SU-DHL-6 (cell line): Measurements from ENCODE around the gene ACER3.

ENCODE experiments used
- H2AFZ ChIP-seq: fragments of 200-600 bp; sonication (generic); 2 replicates; pipeline ENCODE4 v1.6.1; 2014; ENCODE audit warnings: low read depth, mild to moderate bottlenecking, moderate library complexity, mixed read lengths, antibody characterized with exemption, low read length; ENCODE audit not compliant: severe bottlenecking
- H3F3A ChIP-seq: fragments of 200-600 bp; shearing (Covaris generic); 2 replicates; pipeline ENCODE4 v1.6.0; 2016; ENCODE audit warnings: antibody characterized with exemption, mild to moderate bottlenecking; ENCODE audit not compliant: insufficient read depth
- H3K27ac ChIP-seq: fragments of 200-600 bp; sonication (generic); 2 replicates; pipeline ENCODE4 v1.5.1; 2016; ENCODE audit warnings: low read depth, mild to moderate bottlenecking, low read length, moderate library complexity, mixed read lengths
- H3K27me3 ChIP-seq: fragments of 200-600 bp; sonication (generic), shearing (Covaris generic); 2 replicates; pipeline ENCODE4 v1.6.0; 2014; ENCODE audit warnings: mild to moderate bottlenecking, low read length
- H3K36me3 ChIP-seq: fragments of 200-600 bp; sonication (generic); 2 replicates; pipeline ENCODE4 v1.6.1; 2014; ENCODE audit warnings: mild to moderate bottlenecking, low read length, mixed read lengths
- H3K4me2 ChIP-seq: fragments of 300-600, 200-600 bp; shearing (Covaris generic), sonication (generic); 2 replicates; pipeline ENCODE4 v1.6.0; 2014; ENCODE audit warnings: low read length, low read depth, mild to moderate bottlenecking; ENCODE audit not compliant: poor library complexity, severe bottlenecking
- H3K4me3 ChIP-seq: fragments of 200-600 bp; sonication (generic); 2 replicates; pipeline ENCODE4 v1.5.1; 2014; ENCODE audit warnings: antibody characterized with exemption, low read length, mild to moderate bottlenecking, mixed read lengths; ENCODE audit not compliant: insufficient read depth, poor library complexity, severe bottlenecking
- H3K79me2 ChIP-seq: fragments of 200-600 bp; sonication (generic); 2 replicates; pipeline ENCODE4 v1.6.1; 2014; ENCODE audit warnings: mild to moderate bottlenecking, low read length, moderate library complexity; ENCODE audit not compliant: insufficient read depth
- H3K9ac ChIP-seq: fragments of 200-600 bp; sonication (generic); 2 replicates; pipeline ENCODE4 v1.7.0; 2014; ENCODE audit warnings: mild to moderate bottlenecking, low read length
- H3K9me2 ChIP-seq: fragments of 200-600 bp; sonication (generic); replicated peaks from 2 replicates; pipeline ENCODE4 v1.6.1; 2014; ENCODE audit warnings: low read length; ENCODE audit not compliant: insufficient read depth
- H3K9me3 ChIP-seq: fragments of 200-600 bp; sonication (generic); 2 replicates; pipeline ENCODE4 v1.6.1; 2014; ENCODE audit warnings: low read length, mixed read lengths; ENCODE audit not compliant: insufficient read depth
- H4K20me1 ChIP-seq: fragments of 200-600 bp; sonication (generic); 2 replicates; pipeline ENCODE4 v1.6.1; 2014; ENCODE audit warnings: low read depth, mild to moderate bottlenecking, antibody characterized with exemption, low read length, moderate library complexity, mixed read lengths
- CTCF ChIP-seq: fragments of 200-600 bp; sonication (generic); IDR thresholded peaks from one replicate; pipeline ENCODE4 v1.5.1; 2017; ENCODE audit warnings: antibody characterized with exemption, mild to moderate bottlenecking, low read length, moderate library complexity; ENCODE audit not compliant: insufficient read depth, poor library complexity, severe bottlenecking
- EZH2phosphoT487 ChIP-seq: fragments of 200-600 bp; sonication (generic), shearing (Covaris generic); conservative IDR thresholded peaks from 2 replicates; pipeline ENCODE4 v1.6.1; 2018; ENCODE audit warnings: mild to moderate bottlenecking, antibody characterized with exemption, low read length, moderate library complexity, mixed read lengths

The ACER3 gene

GRCh38 chr11:76902121-76903014 is 41.6 kb downstream of the ACER3 start:
- Histone ChIP-seq H2AFZ (no peak overlapping the region), H3K4me3 (no peak overlapping the region), H3K27me3 (no peaks in the 10 kb centered on the region), H3K27ac (no peak overlapping the region), H4K20me1 (no peaks in the 10 kb centered on the region), H3K9ac (no peak overlapping the region), H3F3A (no peaks in the 10 kb centered on the region), H3K79me2 (no peaks in the 10 kb centered on the region), H3K9me2 (no peaks in the 10 kb centered on the region), H3K9me3 (no peaks in the 10 kb centered on the region; the same call in 1 of the 2 replicates), H3K4me2 (no peak overlapping the region), H3K36me3 (no peaks in the 10 kb centered on the region)
- TF ChIP-seq CTCF: no peak
- TF ChIP-seq EZH2phosphoT487: no peak

GRCh38 chr11:76903325-76903724 is 42.6 kb downstream of the ACER3 start:
- no peak overlapping the region for H3K27ac ChIP-seq
- H3K9me2 ChIP-seq: no peaks in the 10 kb centered on the region
- no peaks in the 10 kb centered on the region for H3K36me3 ChIP-seq
- no peak overlapping the region for H3K9ac ChIP-seq
- H3F3A ChIP-seq: no peaks in the 10 kb centered on the region
- H3K4me2 ChIP-seq: no peak overlapping the region
- no peaks in the 10 kb centered on the region for H4K20me1 ChIP-seq
- no peaks in the 10 kb centered on the region for H3K79me2 ChIP-seq
- no peak overlapping the region for H3K4me3 ChIP-seq
- H3K9me3 ChIP-seq: no peaks in the 10 kb centered on the region; the same call in 1 of the 2 replicates
- H3K27me3 ChIP-seq: no peaks in the 10 kb centered on the region
- TF ChIP-seq EZH2phosphoT487 (no peak), CTCF (no peak)
- H2AFZ ChIP-seq: no peak overlapping the region

GRCh38 chr11:76910620-76911414 is 50.1 kb downstream of the ACER3 start:
- no peak for TF ChIP-seq CTCF
- TF ChIP-seq EZH2phosphoT487: no peak
- no peaks in the 10 kb centered on the region for H3K36me3 ChIP-seq
- no peak overlapping the region for H2AFZ ChIP-seq
- H3K9me2 ChIP-seq: no peaks in the 10 kb centered on the region
- H3K27ac ChIP-seq: no peak overlapping the region
- no peak overlapping the region for H3K4me3 ChIP-seq
- H3K27me3 ChIP-seq: no peaks in the 10 kb centered on the region
- no peaks in the 10 kb centered on the region for H3F3A ChIP-seq
- H3K79me2 ChIP-seq: no peaks in the 10 kb centered on the region
- no peaks in the 10 kb centered on the region; the same call in 1 of the 2 replicates for H3K9me3 ChIP-seq
- no peak overlapping the region for H3K9ac ChIP-seq
- H4K20me1 ChIP-seq: no peaks in the 10 kb centered on the region
- H3K4me2 ChIP-seq: no peak overlapping the region
